Measurements from ENCODE around the gene BRINP3. TPM values are rescaled to one million over a fixed set of nuclear protein-coding genes. Genes with fewer than 3 reads are reported as not detected.

Gene BRINP3
- total and polyA plus RNA-seq, 2 experiments from 2014 or later: not detected

DNA sequence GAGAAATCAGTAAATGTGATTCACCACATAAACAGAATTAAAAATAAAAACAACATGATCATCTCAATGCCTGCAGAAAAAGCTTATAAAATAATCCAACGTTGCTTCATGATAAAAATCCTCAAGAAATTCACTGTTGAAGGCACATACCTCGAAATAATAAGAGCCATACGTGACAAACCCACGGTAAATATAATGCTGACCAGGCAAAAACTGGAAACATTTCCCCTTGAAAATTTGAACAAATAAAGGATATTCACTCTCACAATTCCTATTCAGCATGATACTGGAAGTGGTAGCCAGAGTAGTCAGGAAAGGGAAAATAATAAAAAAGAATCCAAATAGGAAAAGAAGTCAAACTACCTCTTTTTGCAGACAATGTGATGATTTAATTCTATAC, 148.8 kb downstream of the BRINP3 start:
- H3F3A ChIP-seq (replicated peaks; ENCODE audit: low read depth): no peaks in the 10 kb centered on the region
- ATAC-seq (no peak), DNase-seq (ENCODE audit: low spot score) (no peak)
- no peaks in the 10 kb centered on the region for H3K9me3 Mint-ChIP-seq
- H3K4me2 ChIP-seq: no peak overlapping the region
- H3K4me3 Mint-ChIP-seq: no peak overlapping the region
- no peaks in the 10 kb centered on the region for H3K79me2 ChIP-seq (replicated peaks; ENCODE audit: insufficient read depth)
- H3K27me3 ChIP-seq (ENCODE audit: insufficient read depth): no peaks in the 10 kb centered on the region
- no peak overlapping the region for H3K27ac Mint-ChIP-seq
- TF ChIP-seq EZH2phosphoT487 (IDR thresholded peaks at IDR 0.05; ENCODE audit: unreplicated experiment) (no peak), JUNB (IDR thresholded peaks at IDR 0.05; ENCODE audit: unreplicated experiment) (no peak), CREB1 (CRISPR knock-in tag; IDR thresholded peaks at IDR 0.05; ENCODE audit: low read depth) (no peak), ZNF114 (CRISPR knock-in tag; IDR thresholded peaks at IDR 0.05) (no peak), ZNF331 (CRISPR knock-in tag; IDR thresholded peaks at IDR 0.05; ENCODE audit: low read depth) (no peak), NANOG (IDR thresholded peaks at IDR 0.05; ENCODE audit: borderline replicate concordance) (no peak), STAT1 (IDR thresholded peaks at IDR 0.05; ENCODE audit: unreplicated experiment) (no peak), POLR2AphosphoS5 (IDR thresholded peaks at IDR 0.05; ENCODE audit: low read depth) (no peak), EZH2 (IDR thresholded peaks at IDR 0.05; ENCODE audit: low read depth, unreplicated experiment) (no peak)
- TF ChIP-seq, protein P1, sequence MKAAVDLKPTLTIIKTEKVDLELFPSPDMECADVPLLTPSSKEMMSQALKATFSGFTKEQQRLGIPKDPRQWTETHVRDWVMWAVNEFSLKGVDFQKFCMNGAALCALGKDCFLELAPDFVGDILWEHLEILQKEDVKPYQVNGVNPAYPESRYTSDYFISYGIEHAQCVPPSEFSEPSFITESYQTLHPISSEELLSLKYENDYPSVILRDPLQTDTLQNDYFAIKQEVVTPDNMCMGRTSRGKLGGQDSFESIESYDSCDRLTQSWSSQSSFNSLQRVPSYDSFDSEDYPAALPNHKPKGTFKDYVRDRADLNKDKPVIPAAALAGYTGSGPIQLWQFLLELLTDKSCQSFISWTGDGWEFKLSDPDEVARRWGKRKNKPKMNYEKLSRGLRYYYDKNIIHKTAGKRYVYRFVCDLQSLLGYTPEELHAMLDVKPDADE (IDR thresholded peaks at IDR 0.05): no peak
- TF ChIP-seq, protein P2, sequence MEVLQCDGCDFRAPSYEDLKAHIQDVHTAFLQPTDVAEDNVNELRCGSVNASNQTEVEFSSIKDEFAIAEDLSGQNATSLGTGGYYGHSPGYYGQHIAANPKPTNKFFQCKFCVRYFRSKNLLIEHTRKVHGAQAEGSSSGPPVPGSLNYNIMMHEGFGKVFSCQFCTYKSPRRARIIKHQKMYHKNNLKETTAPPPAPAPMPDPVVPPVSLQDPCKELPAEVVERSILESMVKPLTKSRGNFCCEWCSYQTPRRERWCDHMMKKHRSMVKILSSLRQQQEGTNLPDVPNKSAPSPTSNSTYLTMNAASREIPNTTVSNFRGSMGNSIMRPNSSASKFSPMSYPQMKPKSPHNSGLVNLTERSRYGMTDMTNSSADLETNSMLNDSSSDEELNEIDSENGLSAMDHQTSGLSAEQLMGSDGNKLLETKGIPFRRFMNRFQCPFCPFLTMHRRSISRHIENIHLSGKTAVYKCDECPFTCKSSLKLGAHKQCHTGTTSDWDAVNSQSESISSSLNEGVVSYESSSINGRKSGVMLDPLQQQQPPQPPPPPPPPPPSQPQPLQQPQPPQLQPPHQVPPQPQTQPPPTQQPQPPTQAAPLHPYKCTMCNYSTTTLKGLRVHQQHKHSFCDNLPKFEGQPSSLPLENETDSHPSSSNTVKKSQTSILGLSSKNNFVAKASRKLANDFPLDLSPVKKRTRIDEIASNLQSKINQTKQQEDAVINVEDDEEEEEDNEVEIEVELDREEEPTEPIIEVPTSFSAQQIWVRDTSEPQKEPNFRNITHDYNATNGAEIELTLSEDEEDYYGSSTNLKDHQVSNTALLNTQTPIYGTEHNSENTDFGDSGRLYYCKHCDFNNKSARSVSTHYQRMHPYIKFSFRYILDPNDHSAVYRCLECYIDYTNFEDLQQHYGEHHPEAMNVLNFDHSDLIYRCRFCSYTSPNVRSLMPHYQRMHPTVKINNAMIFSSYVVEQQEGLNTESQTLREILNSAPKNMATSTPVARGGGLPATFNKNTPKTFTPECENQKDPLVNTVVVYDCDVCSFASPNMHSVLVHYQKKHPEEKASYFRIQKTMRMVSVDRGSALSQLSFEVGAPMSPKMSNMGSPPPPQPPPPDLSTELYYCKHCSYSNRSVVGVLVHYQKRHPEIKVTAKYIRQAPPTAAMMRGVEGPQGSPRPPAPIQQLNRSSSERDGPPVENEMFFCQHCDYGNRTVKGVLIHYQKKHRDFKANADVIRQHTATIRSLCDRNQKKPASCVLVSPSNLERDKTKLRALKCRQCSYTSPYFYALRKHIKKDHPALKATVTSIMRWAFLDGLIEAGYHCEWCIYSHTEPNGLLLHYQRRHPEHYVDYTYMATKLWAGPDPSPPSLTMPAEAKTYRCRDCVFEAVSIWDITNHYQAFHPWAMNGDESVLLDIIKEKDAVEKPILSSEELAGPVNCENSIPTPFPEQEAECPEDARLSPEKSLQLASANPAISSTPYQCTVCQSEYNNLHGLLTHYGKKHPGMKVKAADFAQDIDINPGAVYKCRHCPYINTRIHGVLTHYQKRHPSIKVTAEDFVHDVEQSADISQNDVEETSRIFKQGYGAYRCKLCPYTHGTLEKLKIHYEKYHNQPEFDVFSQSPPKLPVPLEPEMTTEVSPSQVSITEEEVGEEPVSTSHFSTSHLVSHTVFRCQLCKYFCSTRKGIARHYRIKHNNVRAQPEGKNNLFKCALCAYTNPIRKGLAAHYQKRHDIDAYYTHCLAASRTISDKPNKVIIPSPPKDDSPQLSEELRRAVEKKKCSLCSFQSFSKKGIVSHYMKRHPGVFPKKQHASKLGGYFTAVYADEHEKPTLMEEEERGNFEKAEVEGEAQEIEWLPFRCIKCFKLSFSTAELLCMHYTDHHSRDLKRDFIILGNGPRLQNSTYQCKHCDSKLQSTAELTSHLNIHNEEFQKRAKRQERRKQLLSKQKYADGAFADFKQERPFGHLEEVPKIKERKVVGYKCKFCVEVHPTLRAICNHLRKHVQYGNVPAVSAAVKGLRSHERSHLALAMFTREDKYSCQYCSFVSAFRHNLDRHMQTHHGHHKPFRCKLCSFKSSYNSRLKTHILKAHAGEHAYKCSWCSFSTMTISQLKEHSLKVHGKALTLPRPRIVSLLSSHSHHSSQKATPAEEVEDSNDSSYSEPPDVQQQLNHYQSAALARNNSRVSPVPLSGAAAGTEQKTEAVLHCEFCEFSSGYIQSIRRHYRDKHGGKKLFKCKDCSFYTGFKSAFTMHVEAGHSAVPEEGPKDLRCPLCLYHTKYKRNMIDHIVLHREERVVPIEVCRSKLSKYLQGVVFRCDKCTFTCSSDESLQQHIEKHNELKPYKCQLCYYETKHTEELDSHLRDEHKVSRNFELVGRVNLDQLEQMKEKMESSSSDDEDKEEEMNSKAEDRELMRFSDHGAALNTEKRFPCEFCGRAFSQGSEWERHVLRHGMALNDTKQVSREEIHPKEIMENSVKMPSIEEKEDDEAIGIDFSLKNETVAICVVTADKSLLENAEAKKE (CRISPR knock-in tag; IDR thresholded peaks at IDR 0.05): no peak
- TF ChIP-seq, protein P3, sequence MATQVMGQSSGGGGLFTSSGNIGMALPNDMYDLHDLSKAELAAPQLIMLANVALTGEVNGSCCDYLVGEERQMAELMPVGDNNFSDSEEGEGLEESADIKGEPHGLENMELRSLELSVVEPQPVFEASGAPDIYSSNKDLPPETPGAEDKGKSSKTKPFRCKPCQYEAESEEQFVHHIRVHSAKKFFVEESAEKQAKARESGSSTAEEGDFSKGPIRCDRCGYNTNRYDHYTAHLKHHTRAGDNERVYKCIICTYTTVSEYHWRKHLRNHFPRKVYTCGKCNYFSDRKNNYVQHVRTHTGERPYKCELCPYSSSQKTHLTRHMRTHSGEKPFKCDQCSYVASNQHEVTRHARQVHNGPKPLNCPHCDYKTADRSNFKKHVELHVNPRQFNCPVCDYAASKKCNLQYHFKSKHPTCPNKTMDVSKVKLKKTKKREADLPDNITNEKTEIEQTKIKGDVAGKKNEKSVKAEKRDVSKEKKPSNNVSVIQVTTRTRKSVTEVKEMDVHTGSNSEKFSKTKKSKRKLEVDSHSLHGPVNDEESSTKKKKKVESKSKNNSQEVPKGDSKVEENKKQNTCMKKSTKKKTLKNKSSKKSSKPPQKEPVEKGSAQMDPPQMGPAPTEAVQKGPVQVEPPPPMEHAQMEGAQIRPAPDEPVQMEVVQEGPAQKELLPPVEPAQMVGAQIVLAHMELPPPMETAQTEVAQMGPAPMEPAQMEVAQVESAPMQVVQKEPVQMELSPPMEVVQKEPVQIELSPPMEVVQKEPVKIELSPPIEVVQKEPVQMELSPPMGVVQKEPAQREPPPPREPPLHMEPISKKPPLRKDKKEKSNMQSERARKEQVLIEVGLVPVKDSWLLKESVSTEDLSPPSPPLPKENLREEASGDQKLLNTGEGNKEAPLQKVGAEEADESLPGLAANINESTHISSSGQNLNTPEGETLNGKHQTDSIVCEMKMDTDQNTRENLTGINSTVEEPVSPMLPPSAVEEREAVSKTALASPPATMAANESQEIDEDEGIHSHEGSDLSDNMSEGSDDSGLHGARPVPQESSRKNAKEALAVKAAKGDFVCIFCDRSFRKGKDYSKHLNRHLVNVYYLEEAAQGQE (IDR thresholded peaks at IDR 0.05; ENCODE audit: unreplicated experiment): no peak
- TF ChIP-seq, protein P4, sequence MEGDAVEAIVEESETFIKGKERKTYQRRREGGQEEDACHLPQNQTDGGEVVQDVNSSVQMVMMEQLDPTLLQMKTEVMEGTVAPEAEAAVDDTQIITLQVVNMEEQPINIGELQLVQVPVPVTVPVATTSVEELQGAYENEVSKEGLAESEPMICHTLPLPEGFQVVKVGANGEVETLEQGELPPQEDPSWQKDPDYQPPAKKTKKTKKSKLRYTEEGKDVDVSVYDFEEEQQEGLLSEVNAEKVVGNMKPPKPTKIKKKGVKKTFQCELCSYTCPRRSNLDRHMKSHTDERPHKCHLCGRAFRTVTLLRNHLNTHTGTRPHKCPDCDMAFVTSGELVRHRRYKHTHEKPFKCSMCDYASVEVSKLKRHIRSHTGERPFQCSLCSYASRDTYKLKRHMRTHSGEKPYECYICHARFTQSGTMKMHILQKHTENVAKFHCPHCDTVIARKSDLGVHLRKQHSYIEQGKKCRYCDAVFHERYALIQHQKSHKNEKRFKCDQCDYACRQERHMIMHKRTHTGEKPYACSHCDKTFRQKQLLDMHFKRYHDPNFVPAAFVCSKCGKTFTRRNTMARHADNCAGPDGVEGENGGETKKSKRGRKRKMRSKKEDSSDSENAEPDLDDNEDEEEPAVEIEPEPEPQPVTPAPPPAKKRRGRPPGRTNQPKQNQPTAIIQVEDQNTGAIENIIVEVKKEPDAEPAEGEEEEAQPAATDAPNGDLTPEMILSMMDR (conservative IDR thresholded peaks at IDR 0.05; ENCODE audit: low read depth in 2 of 2): no peak
- H3K4me1 ChIP-seq (ENCODE audit: insufficient read depth): no peaks in the 10 kb centered on the region
- no peaks in the 10 kb centered on the region for H3K36me3 Mint-ChIP-seq (ENCODE audit: low read depth)
- H3K27ac ChIP-seq (ENCODE audit: low read depth): no peak overlapping the region
- H3K9me2 ChIP-seq (ENCODE audit: insufficient read depth): no peaks in the 10 kb centered on the region
- H2AFZ ChIP-seq: no peak overlapping the region
- no peaks in the 10 kb centered on the region for H4K20me1 ChIP-seq (replicated peaks; ENCODE audit: insufficient read depth)
- H3K27me3 Mint-ChIP-seq (ENCODE audit: insufficient read depth, low read depth, poor library complexity): no peaks in the 10 kb centered on the region
- no peaks in the 10 kb centered on the region for H3K4me1 Mint-ChIP-seq
- H3K4me3 ChIP-seq: no peak overlapping the region
- no peaks in the 10 kb centered on the region for H3K36me3 ChIP-seq (ENCODE audit: insufficient read depth)
